Adipose tissue (tissue), 3 donors: ENCODE measurements around the gene POLR2F. TPM values are rescaled to one million over a fixed set of nuclear protein-coding genes. Genes with fewer than 3 reads are reported as not detected.
"Not testable (repeated sequence)": the region's sequence is repeated elsewhere in the genome, so short reads cannot be mapped to it uniquely, and the experiment has no call there.

Experiments
- H3K27ac ChIP-seq: one replicate; pipeline ENCODE4 v1.5.1; 2013; ENCODE audit warnings: low read depth, low read length
- WGBS, 3 donors: extraction: QIAGEN DNeasy Blood & Tissue Kit; methylation state at CpG; one replicate each; pipeline ENCODE4 v1.1.7; 2013; 5-methylcytosine and 5-hydroxymethylcytosine counted together
- polyA plus RNA-seq, 3 donors: library from polyadenylated mRNA; stranded (reverse); fragments of 200-250 nt; gene quantifications; one replicate each; pipeline ENCODE4 v1.2.3, GENCODE V29; 2013
- donor health status: healthy with polysubstance abuse.
- donor health status: Bipolar disorder and iron deficiency.
- donor health status: healthy.

The POLR2F gene
- polyA plus RNA-seq, 3 donors = 58.9 to 144 (median 134) TPM

DNA sequence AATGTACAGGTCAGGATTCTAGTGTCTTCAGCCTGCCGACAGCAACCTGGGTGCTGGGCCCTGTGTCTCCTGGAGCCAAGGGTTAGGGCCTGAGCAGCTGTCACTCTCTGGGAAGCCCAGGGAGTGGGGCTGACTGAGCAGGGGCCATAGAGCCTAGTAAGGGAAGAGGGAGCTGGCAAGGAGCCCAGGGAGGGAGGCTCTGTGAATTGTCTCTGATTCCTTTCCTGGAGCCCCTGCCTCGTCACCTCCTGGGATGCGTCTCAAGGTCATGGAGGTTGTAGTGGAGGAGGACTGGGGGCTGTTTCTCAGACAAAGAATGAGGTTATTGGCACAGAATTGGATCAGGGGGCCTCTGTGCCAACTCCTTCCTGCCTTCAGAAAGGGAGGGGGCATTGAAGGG is 19.0 kb downstream of the POLR2F start:
- 36 to 72% (median 60%) methylated on average over 3 of the region's 3 CpGs for WGBS, 3 donors
- no peak overlapping the region for H3K27ac ChIP-seq

DNA sequence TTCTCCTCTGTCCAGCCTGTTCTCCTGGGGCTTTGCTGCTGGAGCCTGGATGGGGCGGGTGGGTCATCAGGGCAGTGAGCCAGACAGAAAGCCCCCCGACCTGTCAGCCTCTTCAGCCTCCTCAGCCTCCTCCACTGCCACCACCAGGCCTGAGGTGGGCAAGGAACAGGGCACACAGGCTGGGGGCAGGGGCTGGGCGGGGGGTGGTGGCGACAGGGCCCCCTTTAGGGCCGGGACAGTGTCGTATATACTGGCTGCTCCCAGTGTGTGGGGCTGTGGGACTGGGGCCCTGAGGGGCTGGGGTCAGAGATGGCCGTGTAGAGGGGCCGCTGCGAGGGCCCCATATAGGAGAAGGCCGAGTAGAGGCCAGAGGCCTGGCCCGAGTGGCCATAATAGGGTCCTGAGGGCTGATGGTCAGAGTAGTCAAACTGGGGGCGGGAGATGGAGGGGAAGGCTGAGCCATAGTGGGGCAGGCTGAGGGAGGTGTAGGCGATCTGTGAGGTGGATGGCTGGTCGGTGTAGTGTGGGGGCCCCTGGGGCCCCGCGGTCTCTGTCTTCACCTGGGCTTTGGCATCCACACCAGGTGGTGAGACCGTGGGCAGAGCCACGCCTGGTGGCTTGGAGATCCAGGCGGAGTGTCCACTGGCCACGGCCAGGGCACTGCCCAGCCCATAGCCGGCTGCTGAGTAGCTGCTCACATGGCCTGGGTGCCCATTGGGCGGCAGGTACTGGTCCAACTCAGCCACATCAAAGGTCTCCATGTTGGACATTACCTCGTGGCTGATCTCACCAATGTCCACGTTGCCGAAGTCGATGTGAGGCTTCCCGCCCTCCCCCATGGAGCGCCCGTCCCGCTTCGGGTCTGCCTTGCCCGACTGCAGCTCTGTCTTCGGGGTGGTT is 20.0 kb downstream of the POLR2F start:
- 94 to 96% (median 95%) methylated on average over 31 to 33 of the region's 33 CpGs for WGBS, 3 donors
- no peak overlapping the region for H3K27ac ChIP-seq

DNA sequence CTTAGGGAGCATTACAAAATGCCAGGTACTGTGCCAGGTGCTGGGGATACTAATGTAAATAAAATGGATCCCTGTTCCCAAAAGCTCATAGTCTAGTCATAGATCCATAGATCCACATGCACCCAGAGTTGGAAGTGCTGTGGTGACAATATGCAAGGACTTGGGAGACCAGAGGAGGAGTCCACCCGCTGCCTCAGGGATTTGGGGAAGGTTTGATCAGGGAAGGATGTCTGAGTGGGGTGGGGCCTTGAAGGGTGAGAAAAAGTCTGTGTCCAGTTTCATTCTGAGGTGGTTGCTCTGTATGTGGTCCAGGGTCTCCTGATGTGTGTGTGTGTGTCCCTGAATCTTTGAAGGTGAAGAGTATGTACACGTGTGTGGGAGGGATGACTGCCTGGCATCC is 21.7 kb downstream of the POLR2F start:
- H3K27ac ChIP-seq = no peak overlapping the region
- 83 to 87% (median 83%) methylated on average over 2 of the region's 2 CpGs for WGBS, 3 donors

DNA sequence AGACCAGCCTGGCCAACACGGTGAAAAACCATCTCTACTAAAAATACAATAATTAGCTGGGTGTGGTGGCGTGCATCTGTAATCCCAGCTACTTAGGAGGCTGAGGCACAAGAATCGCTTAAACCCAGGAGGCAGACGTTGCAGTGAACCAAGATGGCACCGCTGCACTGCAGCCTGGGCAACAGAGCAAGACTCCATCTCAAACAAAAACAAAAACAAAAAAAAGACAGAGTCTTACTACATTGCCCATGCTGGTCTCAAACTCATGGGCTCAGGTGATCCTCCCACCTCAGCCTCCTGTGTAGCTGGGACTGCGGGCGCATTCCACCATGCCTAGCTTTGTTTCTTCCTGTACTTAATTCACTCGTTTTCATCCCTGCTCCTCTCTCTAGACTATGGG is 22.5 kb downstream of the POLR2F start:
- WGBS, 3 donors = 91 to 95% (median 94%) methylated on average over 8 of the region's 8 CpGs
- H3K27ac ChIP-seq = not testable (repeated sequence)

DNA sequence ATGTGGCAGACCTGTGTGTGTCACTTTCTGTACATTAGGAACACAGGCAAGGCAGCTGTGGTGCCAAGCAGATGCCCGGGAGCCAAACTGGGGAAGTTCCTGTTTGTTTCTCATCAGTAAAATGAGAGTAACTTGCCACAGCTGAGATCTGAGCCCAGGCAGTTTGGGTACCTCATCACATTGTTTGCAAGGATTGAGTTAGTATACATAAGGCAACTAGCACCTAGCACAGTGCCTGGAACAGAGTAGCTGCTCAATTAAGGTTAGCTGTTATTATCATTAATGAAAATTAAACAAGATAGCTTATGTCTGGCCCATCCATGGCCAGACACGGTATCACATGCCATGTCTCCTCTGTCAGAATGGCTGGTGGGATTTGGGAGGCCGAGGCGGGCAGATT is 23.0 kb downstream of the POLR2F start:
- WGBS, 3 donors = 91 to 96% (median 92%) methylated on average over 4 of the region's 4 CpGs
- H3K27ac ChIP-seq = no peak overlapping the region

DNA sequence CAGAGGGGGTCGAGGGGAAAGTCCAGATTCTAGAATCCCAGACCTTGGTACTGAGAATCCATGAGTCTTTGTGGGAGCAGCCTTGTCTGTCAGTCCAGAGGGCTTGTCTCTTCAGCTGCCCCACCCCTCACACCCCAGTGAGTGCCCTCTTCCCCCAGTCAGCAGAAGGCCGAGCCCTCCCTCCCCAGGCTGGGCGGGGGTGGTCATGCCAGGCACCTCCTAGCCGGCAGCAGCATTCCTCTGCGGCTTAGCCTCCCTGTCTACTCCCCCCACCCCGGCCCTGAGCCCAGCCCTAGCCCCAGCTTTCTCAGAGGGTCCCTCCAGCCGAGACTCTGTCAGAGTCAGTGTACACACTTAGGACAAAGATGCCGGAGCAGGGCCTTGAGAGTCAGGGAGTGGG is 26.3 kb downstream of the POLR2F start:
- no peak overlapping the region for H3K27ac ChIP-seq
- 81 to 84% (median 81%) methylated on average over 8 of the region's 8 CpGs for WGBS, 3 donors

DNA sequence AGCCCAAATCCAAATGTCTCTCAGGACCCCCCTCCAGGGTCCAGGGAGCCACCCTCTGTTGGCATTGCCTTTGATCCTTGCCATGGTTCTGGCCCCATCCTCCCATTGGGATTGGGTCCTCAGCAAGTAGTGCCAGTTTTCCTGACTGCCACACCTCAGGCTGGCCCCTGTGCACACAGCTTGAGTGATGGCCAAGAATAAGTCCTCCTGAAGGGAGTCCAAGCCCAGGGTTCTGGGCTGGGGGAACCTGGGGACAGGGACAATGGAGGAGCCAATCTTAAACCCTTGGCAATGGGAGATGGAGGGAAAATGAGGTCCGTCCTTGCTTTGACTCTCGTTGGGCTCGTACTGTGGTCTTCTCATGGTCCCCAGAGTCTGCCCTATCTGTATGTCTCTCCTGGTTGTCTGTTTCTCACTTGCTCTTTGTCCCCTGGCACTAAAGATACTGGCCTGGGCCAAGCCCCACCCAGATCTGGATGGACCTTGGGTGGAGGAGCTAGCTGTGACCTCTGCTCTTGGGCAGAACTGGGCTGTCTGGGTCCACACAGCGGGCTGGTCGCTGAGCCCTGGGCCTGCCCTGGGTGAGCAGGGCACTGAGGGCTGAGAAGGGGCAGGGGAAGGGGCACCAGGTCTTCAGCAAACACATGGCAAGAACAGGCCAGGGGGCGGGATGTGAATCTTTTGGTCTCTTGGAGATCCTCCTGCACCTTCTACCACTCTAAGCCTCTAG is 27.9 kb downstream of the POLR2F start:
- WGBS, 3 donors = 89 to 90% (median 90%) methylated on average over 6 of the region's 6 CpGs
- H3K27ac ChIP-seq = no peak overlapping the region

DNA sequence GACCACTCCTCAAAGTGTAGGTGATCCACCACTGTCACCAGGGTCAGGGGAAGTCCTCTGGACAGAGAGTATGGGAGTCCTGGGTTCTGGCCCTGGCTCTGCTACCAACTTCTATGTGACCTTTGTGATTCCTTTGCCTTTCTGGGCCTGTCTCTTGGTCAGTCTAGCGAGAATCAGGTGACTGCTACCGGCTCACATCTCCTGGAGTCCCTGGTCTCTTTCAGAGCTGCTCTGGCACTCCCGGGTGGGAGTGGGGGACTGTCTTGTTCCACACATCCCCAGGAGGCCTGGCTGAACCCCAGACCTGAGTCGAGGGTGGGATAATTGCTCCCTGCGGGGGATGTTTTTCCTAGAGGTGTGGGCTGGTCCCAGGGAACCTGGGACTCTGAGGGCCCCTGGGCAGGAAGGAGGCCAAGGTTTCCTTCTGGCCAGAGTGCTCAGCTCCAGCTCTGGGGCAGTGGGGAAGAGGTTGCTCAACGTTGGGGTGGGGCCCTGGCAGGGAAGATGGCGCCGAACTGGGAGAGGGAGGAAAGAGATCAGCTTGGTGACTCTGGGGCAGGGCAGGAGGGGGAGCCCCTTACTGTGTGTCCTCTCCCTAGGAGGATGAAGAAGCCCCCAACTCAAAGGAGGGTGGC is 28.8 kb downstream of the POLR2F start:
- WGBS, 3 donors = 63 to 81% (median 67%) methylated on average over 8 of the region's 8 CpGs
- H3K27ac ChIP-seq = no peak overlapping the region

DNA sequence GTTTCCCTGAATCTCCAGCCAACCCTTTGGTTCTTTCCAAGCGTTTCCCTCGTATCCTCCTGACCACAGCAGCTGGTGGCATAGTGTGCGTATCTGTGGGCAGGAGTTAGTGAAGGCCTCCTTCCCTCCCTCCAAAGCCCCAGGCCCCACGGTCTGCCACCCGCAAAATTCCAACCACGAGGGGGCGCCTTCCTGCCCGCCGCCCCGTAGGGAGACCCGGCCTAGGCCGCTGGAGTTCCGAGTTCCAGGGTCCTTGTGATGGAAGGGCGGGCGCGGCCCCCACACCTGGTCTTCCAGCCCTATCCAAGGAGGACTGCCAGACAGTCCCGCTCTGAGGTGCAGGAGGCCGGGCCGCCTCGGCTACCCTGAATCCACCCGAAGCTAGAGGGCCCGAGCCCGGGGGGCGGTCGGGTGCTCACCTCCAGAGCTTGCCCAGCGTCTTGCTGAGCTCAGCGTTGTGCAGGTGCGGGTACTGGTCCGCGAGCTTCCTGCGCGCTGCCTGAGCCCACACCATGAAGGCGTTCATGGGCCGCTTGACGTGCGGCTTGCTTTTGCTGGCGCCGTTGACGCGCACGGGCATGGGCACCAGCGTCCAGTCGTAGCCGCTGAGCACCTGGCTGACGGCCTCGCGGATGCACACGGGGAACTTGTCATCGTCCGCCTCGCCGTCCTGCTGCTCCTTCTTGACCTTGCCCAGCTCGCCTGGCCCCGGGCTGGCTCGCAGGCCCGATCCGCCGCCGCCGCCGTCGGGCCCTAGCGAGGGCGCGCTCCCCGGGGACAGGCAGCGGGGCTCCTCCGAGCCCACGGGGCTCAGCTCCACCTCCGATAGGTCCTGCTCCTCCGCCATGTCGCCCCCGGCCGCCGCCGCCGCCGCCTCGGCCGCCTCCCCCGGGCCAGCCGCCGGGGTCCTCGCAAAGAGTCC is 29.7 kb downstream of the POLR2F start:
- no peak overlapping the region for H3K27ac ChIP-seq
- 71 to 79% (median 75%) methylated on average over 84 of the region's 84 CpGs for WGBS, 3 donors

DNA sequence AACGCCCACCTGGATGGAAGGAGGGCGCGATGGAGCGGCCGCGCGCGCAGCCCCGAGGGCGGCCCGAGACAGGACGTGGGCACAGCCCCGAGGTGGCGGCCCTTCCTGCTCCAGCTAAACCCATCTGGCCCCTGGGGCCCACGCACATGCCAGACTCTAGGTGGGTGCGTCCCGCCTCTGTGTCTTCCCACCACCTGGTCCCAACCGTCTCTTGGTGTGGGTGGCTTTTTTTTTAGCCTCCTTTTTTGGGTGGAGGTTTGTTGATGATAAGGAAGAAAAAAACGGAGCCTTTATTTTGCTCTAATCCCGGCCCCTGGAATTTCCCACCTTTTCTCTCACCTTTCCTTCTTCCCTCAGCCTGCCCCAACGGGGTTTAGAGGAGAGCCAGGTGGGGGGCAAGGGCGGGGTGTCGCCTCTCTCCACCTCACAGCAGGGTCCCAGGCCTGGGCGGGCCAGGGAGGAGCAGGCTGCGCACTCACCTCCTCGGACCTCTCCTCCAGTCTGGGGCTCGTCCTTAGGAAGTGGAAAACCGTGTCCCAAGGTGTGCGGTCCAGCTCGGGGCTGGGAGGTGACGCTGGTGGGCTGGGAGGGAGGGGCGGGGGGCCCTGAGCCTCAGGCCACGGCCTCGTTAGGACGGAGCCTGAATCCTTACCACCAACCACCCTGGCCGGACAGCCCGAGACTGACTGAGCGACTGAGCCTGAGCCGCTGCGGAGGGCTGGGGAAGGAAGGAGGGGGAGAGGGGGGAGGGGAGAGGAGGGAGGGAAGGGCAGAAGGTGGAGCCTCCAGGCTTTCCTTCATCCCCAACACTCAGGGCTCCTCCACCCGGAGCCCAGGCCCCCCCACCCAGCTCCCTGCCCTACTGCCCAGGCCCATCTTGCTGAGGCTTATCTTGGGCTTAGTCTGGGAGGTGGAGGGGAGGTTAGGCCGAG is 30.6 kb downstream of the POLR2F start, which contains the start of gene SOX10:
SOX10 (minus strand) TSS at position 696 of the 932 bp plus-strand sequence. CDS start 771 bp downstream, outside the sequence.
- WGBS, 3 donors = 81 to 87% (median 86%) methylated on average over 42 of the region's 42 CpGs
- no peak within 1 kb of the TSS for H3K27ac ChIP-seq

DNA sequence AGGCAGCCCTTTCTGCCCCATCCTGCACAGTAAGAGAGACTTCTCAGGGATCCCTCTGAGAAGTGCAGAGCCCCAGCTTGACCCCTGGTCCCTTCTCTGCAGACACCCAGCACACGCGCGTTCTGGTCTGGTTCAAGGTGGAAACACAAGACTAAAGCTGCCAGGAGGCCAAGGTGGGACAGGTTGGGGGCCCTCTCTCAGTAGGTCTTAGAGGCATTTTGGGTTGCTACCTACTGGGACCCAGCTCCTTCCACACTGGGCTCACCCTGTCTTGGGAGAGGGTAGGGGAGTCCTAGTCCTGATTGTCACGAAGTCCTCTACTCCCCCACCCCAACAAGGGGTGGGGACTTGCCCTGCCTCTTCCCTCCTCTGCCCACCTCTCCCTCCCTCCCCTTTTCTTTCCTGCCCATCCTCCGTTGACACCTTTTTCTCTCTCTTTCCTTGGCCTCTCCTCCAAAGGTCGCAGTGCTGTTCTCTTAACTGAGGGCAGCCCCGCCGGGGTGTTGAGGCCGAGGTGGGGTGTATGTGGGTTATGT is 31.6 kb downstream of the POLR2F start:
- 86 to 92% (median 87%) methylated on average over 9 of the region's 9 CpGs for WGBS, 3 donors
- no peak overlapping the region for H3K27ac ChIP-seq

DNA sequence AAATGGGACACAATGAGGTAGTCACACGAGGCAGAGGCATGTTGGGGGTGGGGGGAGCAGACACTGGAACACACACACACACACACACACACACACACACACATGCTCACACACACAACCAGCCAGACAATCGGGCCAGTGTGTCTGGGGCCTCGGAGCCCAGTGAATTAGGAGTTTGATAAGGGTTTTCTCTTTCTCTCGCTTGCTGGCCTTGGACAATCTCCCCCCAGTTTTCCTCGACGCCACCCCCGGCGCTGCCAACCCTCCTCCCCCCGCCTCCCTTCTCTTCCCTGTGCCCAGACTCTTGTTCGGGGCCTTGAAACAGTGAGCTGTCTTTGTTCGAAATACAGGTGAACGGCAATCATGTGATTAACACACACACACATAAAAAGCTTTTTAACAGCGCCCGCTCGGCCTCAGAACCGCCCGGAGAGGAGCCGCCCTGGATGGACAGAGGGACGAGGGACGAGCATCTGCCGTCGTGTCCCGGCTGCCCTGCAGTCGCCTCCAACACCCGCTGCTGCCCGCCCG is 32.3 kb downstream of the POLR2F start:
- H3K27ac ChIP-seq = no peak overlapping the region
- WGBS, 3 donors = 76 to 89% (median 87%) methylated on average over 27 of the region's 27 CpGs

DNA sequence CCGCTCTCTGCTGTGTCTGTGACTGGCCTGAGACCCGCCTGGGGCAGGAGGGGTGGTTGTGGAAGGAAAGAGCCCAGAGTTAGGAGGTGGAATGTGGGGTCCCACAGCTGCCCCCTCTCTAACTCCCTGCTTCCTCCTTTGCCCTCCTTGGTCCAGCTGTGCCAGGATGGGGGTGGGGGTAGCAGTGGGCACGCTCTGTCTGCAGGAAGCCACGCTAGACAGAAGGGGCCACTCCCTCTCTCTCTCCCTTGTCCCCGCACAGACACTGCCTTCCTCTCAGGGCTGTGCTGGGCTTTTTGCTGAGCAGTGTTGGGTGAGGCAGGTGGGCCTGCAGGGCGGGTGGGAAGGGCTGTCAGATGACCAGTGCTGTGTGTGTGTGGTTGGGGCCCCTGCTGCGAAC is 32.9 kb downstream of the POLR2F start:
- H3K27ac ChIP-seq = no peak overlapping the region
- WGBS, 3 donors = 68 to 90% (median 69%) methylated on average over 5 to 7 of the region's 7 CpGs

DNA sequence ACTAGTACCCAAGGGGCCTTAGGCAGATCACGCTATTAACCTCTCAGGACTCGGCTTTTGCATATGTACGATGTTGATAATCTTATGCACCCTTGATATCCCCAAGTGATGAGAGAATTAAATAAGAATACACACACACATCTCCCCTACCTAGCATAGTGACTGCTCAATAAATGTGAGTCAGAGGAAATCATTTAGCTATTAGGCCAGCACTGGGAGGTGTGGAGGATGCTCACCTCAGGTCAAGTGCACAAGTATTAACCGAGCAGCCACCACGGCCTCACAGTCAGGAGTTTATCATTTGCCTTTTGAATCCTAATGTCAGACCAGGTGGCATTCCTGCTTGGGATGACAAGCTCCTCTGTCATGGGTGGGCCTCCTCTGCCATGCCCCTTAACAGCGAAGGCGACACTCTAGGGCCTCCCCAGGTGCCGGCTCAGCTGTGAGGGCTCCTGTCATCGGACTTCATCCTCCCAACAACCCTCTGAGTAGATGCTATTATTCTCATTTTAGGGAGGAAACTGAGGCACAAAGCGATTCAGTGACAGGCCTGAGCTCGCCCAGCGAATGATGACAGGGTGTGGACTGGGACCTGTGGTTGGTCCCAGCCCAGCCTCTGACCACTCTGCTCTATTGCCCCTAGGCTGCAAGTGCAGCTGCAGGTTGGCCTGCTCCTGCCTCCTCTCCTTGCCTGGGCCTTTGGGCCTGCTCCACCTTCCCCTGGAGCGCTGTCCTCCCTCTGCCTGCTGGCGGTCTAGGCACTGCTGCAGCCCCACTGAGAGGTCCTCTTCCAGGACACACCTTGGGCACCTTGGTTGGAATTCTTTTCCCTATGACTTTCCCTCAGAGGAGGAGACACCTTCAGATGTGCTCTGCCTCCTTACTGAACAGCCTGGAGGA is 35.9 kb downstream of the POLR2F start:
- WGBS, 3 donors = 83 to 93% (median 92%) methylated on average over 14 of the region's 14 CpGs
- no peak overlapping the region for H3K27ac ChIP-seq

DNA sequence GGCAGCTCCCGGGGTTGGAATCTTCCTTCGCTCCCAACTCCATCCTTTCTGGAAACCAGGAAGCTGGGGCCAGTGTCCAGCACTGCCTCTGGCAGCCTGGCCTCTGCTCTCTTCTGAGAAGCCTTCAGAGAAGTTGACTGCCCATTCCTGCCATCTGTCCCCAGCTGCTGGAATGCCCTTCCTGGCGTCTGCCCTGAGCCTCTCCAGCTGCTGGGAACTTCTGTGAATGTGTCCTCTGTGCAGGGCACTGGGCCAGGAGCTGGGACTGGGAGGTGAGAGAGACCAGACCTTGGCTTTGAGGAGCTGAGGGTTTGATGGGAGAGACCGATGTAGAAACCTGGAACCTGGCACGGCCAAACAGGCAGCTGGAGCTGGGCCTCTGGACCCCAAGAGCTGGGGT is 36.8 kb downstream of the POLR2F start:
- 74 to 82% (median 78%) methylated on average over 5 of the region's 5 CpGs for WGBS, 3 donors
- no peak overlapping the region for H3K27ac ChIP-seq

DNA sequence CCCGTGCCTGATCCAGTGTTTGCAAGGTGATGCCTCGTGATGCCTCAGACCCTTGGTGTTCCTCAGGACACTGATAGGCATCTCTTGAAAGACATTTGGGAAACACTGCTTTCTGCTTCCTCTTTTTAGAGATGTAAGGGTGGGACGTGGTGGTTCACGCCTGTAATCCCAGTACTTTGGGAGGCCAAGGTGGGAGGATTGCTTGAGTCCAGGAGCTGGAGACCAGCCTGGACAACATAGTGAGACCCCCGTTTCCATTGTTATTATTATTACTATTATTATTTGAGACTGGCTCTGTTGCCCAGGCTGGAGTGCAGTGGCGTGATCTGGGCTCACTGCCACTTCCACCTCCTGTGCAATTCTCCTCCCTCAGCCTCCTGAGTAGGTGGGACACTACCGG is 37.4 kb downstream of the POLR2F start:
- WGBS, 3 donors = 86 to 91% (median 88%) methylated on average over 7 of the region's 7 CpGs
- no peak overlapping the region for H3K27ac ChIP-seq
